ENCODE measurements around the gene HES1.

DNA sequence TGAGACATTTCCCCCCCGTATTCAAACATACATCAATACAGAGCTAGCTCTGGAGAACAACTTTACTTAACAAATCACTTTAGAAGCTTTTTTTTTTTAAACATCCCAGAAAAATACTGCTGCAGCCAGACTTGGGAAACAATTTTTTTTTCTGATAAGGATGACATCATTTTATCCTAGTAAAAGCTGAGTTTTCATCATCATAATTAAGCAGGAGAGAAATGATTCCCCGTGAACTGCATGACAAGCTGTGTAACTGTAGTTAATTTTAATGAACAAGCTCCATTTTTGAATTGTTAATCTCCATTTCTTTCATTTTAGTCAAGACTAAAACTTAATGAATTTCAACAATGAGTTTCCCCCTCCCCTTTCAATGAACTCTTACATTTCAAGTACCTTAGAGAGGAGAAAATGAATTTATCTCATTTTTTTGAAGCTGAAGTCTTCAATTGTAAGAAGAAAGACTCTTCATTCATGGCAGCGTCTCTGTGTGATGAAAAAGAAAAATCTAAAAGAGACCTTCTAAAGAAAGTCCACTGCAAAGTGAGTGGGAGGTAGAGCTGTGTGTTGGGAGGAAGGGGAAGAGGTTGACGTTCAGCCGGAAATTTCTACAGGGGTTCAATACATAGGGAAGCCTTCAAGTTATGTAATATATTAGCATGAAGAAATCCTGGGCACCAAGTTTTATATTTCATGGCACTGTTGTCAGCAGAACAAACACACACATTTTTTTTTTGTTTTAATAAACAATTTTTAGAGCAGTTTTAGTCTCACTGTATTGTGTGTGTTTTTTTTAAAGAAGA is 31.7 kb downstream of the HES1 start:
- TF ChIP-seq, protein P1, sequence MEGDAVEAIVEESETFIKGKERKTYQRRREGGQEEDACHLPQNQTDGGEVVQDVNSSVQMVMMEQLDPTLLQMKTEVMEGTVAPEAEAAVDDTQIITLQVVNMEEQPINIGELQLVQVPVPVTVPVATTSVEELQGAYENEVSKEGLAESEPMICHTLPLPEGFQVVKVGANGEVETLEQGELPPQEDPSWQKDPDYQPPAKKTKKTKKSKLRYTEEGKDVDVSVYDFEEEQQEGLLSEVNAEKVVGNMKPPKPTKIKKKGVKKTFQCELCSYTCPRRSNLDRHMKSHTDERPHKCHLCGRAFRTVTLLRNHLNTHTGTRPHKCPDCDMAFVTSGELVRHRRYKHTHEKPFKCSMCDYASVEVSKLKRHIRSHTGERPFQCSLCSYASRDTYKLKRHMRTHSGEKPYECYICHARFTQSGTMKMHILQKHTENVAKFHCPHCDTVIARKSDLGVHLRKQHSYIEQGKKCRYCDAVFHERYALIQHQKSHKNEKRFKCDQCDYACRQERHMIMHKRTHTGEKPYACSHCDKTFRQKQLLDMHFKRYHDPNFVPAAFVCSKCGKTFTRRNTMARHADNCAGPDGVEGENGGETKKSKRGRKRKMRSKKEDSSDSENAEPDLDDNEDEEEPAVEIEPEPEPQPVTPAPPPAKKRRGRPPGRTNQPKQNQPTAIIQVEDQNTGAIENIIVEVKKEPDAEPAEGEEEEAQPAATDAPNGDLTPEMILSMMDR (IDR thresholded peaks at IDR 0.05) = no peak
- no peak for TF ChIP-seq EP300 (IDR thresholded peaks at IDR 0.05; ENCODE audit: low read depth)
- no peak for TF ChIP-seq POLR2AphosphoS5 (IDR thresholded peaks at IDR 0.05)
